Endothelial cell (in vitro differentiated cells): ENCODE measurements around the gene GRAMD1A. TPM values are rescaled to one million over a fixed set of nuclear protein-coding genes. Genes with fewer than 3 reads are reported as not detected.
A peak's percentile ranks its signal among the peaks of the same experiment; 100 is the strongest.

Experiments used
- DNase-seq: peaks from one replicate; pipeline ENCODE4 v3.0.0; 2021; ENCODE audit warnings: low spot score
- H3K27ac Mint-ChIP-seq: one replicate; pipeline ENCODE4 v1.8.0; 2021; ENCODE audit warnings: mixed read lengths, inconsistent platforms; ENCODE audit not compliant: unreplicated experiment
- H3K27me3 Mint-ChIP-seq: one replicate; pipeline ENCODE4 v1.8.0; 2021; ENCODE audit warnings: mild to moderate bottlenecking, moderate library complexity, mixed read lengths, inconsistent platforms; ENCODE audit not compliant: unreplicated experiment
- H3K36me3 Mint-ChIP-seq: one replicate; pipeline ENCODE4 v1.8.0; 2021; ENCODE audit warnings: mild to moderate bottlenecking, low read depth, mixed read lengths, inconsistent platforms; ENCODE audit not compliant: unreplicated experiment
- H3K4me1 Mint-ChIP-seq: one replicate; pipeline ENCODE4 v1.8.0; 2021; ENCODE audit warnings: mild to moderate bottlenecking, mixed read lengths, inconsistent platforms; ENCODE audit not compliant: unreplicated experiment
- H3K4me3 Mint-ChIP-seq: one replicate; pipeline ENCODE4 v1.8.0; 2021; ENCODE audit warnings: mild to moderate bottlenecking, mixed read lengths, inconsistent platforms; ENCODE audit not compliant: unreplicated experiment
- H3K9me3 Mint-ChIP-seq: one replicate; pipeline ENCODE4 v1.8.0; 2021; ENCODE audit warnings: mixed read lengths, inconsistent platforms; ENCODE audit not compliant: unreplicated experiment
- CTCF ChIP-seq: fragments of 200-600 bp; sonication (generic); IDR thresholded peaks from one replicate; pipeline ENCODE4 v1.5.0; 2021; ENCODE audit warnings: antibody characterized with exemption; ENCODE audit not compliant: unreplicated experiment
- total RNA-seq: library from RNA; stranded (reverse); fragmentation: NEBNext Ultra II Directional; extraction: Animal tissue kit (Norgen Biotek cat#: 25700); gene quantifications from one replicate; pipeline ENCODE4 v1.2.1, GENCODE V29; 2021; ENCODE audit not compliant: unreplicated experiment

Gene GRAMD1A
- total RNA-seq, 1 donor from 2014 or later = 156 TPM

- DNase-seq = no peak
- Mint-ChIP-seq H3K4me1 (peaks cover 39% of the 10 kb centered on the region), H3K36me3 (peaks cover 80% of the 10 kb centered on the region), H3K27ac (peak overlapping the region; percentile 82), H3K4me3 (peak overlapping the region; percentile 99), H3K9me3 (peaks cover 74% of the 10 kb centered on the region), H3K27me3 (peaks cover 64% of the 10 kb centered on the region)
- no peak for TF ChIP-seq CTCF
Observed at GRCh38 chr19:34960103-34960805, 39.9 kb upstream of the GRAMD1A start.

GRCh38 chr19:34960940-34961679 is 39.0 kb upstream of the GRAMD1A start:
- H3K4me3 Mint-ChIP-seq = peak overlapping the region; percentile 99
- peak overlapping the region; percentile 100 for H3K27ac Mint-ChIP-seq
- H3K9me3 Mint-ChIP-seq = peaks cover 67% of the 10 kb centered on the region
- no peak for TF ChIP-seq CTCF
- peaks cover 64% of the 10 kb centered on the region for H3K27me3 Mint-ChIP-seq
- DNase-seq = no peak
- peaks cover 39% of the 10 kb centered on the region for H3K4me1 Mint-ChIP-seq
- H3K36me3 Mint-ChIP-seq = peaks cover 77% of the 10 kb centered on the region

- Mint-ChIP-seq H3K4me3 (peak overlapping the region; percentile 99), H3K36me3 (peaks cover 68% of the 10 kb centered on the region), H3K27ac (peak overlapping the region; percentile 100), H3K27me3 (peaks cover 57% of the 10 kb centered on the region), H3K9me3 (peaks cover 58% of the 10 kb centered on the region), H3K4me1 (peaks cover 39% of the 10 kb centered on the region)
- DNase-seq = peak; percentile 57
- no peak for TF ChIP-seq CTCF
Observed at GRCh38 chr19:34961775-34962686, 38.1 kb upstream of the GRAMD1A start.

DNA sequence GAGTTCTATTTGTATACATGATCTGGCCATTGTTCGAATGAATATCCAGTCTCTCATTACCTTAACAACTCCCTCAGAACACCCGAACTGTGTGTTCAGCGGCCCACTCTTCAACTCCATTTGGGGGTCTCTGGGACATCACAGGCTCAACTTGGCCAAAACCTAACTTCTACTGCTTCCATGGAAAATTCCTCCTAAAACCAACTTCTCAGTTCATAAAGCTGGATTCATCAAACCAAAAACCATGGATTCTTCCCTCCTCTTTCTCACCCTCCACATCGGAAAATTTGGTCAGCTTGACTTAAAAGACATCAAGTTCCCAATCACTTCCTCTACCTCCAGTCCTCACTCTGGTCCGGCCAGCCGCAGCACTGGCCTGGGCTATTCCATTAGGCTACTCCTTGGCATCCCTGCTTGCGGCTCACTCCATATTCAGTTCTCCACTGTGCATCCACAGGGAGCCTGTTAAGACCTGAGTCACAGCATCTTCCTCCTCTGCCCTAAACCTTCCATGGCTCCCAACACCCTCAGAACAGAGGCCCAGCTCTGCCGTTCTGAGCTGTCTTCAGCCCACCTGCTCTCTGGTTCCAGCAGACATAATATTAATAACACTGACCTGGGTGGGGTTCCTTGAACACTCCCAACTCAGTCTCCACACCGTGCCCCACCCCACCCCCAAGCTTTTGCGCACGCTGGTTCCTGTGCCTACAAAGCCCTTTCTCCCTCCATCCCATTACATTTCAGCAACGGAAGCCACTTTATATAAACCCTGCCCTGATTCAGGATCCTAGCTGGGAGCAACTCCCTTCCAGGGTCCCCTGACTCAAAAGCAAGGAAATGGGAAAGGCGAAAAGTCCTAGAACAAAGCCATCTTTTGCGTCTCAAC is 37.2 kb upstream of the GRAMD1A start:
- Mint-ChIP-seq H3K9me3 (peaks cover 50% of the 10 kb centered on the region), H3K27ac (peak overlapping the region; percentile 100), H3K27me3 (peaks cover 52% of the 10 kb centered on the region), H3K36me3 (peaks cover 61% of the 10 kb centered on the region), H3K4me1 (peaks cover 39% of the 10 kb centered on the region), H3K4me3 (peak overlapping the region; percentile 99)
- DNase-seq = peak; percentile 24
- no peak for TF ChIP-seq CTCF
